ENCODE data around the gene THG1L.

Gene THG1L

DNA sequence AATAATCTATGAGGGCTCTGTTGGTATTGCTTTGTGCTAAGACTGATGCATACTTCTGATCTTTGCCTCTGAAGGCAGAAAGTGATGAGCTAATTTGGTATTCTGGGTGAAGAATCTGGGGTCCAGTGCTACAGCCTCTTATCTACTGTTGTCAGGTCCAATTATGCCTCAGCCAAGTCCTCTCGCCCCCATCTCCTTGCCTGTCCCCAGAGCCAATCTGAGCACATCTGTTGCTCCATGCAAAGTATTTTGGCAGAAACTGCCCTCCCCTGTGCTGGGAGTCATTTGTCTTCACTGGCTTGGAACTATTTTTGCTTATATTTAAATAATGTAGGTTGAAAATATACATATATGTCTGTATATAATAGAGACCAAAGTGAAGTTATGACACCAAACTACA lies 35.7 kb downstream of the THG1L start:
- H3K9ac ChIP-seq (ENCODE audit: low read depth, low read length, poor library complexity, severe bottlenecking): no peak overlapping the region
- H2AFZ ChIP-seq (ENCODE audit: low read length): no peak overlapping the region
- no peaks in the 10 kb centered on the region for H4K20me1 ChIP-seq (ENCODE audit: insufficient read depth, low read length, poor library complexity, severe bottlenecking)
- no peaks in the 10 kb centered on the region for H3K4me1 ChIP-seq (ENCODE audit: insufficient read depth, low read length, poor library complexity, severe bottlenecking)
- H3K36me3 ChIP-seq (ENCODE audit: insufficient read depth, low read length): no peaks in the 10 kb centered on the region
- H3K4me3 ChIP-seq (ENCODE audit: low read length, poor library complexity, severe bottlenecking): no peak overlapping the region
- no peak overlapping the region for H3K4me2 ChIP-seq (ENCODE audit: low read depth, low read length, poor library complexity, severe bottlenecking)
- H3K9me2 ChIP-seq (replicated peaks; ENCODE audit: low read depth, low read length): no peaks in the 10 kb centered on the region
- H3K27me3 ChIP-seq (ENCODE audit: insufficient read depth, low read length, poor library complexity, severe bottlenecking): no peaks in the 10 kb centered on the region
- TF ChIP-seq, protein P1, sequence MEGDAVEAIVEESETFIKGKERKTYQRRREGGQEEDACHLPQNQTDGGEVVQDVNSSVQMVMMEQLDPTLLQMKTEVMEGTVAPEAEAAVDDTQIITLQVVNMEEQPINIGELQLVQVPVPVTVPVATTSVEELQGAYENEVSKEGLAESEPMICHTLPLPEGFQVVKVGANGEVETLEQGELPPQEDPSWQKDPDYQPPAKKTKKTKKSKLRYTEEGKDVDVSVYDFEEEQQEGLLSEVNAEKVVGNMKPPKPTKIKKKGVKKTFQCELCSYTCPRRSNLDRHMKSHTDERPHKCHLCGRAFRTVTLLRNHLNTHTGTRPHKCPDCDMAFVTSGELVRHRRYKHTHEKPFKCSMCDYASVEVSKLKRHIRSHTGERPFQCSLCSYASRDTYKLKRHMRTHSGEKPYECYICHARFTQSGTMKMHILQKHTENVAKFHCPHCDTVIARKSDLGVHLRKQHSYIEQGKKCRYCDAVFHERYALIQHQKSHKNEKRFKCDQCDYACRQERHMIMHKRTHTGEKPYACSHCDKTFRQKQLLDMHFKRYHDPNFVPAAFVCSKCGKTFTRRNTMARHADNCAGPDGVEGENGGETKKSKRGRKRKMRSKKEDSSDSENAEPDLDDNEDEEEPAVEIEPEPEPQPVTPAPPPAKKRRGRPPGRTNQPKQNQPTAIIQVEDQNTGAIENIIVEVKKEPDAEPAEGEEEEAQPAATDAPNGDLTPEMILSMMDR (conservative IDR thresholded peaks at IDR 0.05; ENCODE audit: low read length): no peak
- TF ChIP-seq EZH2phosphoT487 (IDR thresholded peaks at IDR 0.05; ENCODE audit: borderline replicate concordance): no peak
- no peaks in the 10 kb centered on the region for H3K9me3 ChIP-seq (ENCODE audit: insufficient read depth, low read depth, low read length)
- H3F3A ChIP-seq (ENCODE audit: low read depth): no peaks in the 10 kb centered on the region
- H3K79me2 ChIP-seq (ENCODE audit: insufficient read depth, low read length): no peaks in the 10 kb centered on the region

DNA sequence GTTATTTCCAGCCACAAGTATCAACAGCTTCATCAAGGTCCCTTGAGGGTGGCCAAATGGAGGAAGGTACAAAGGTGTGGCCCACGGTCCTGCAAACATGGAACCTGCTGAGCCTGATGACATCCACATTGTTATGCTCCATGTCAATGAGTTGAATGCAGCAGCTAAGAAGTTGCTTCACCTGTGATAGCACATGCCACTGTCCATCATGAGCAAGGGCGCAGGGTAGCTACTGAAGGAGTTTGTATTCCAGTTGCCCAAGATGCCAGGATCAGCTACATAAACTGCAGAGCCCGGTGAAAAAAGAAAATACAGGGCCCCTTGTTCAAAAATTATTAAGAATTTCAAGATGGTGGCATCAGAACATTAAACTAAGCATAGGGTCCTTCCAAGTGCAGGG lies 36.5 kb downstream of the THG1L start:
- H3K4me3 ChIP-seq (ENCODE audit: low read length, poor library complexity, severe bottlenecking): no peak overlapping the region
- H3K4me1 ChIP-seq (ENCODE audit: insufficient read depth, low read length, poor library complexity, severe bottlenecking): no peaks in the 10 kb centered on the region
- no peaks in the 10 kb centered on the region for H3K79me2 ChIP-seq (ENCODE audit: insufficient read depth, low read length)
- no peaks in the 10 kb centered on the region for H3K9me3 ChIP-seq (ENCODE audit: insufficient read depth, low read depth, low read length)
- no peaks in the 10 kb centered on the region for H3K9me2 ChIP-seq (replicated peaks; ENCODE audit: low read depth, low read length)
- H3K4me2 ChIP-seq (ENCODE audit: low read depth, low read length, poor library complexity, severe bottlenecking): no peak overlapping the region
- TF ChIP-seq, protein P1 (conservative IDR thresholded peaks at IDR 0.05; ENCODE audit: low read length): no peak
- TF ChIP-seq EZH2phosphoT487 (IDR thresholded peaks at IDR 0.05; ENCODE audit: borderline replicate concordance): no peak
- H4K20me1 ChIP-seq (ENCODE audit: insufficient read depth, low read length, poor library complexity, severe bottlenecking): no peaks in the 10 kb centered on the region
- H3K36me3 ChIP-seq (ENCODE audit: insufficient read depth, low read length): no peaks in the 10 kb centered on the region
- no peak overlapping the region for H3K9ac ChIP-seq (ENCODE audit: low read depth, low read length, poor library complexity, severe bottlenecking)
- H2AFZ ChIP-seq (ENCODE audit: low read length): no peak overlapping the region
- no peaks in the 10 kb centered on the region for H3F3A ChIP-seq (ENCODE audit: low read depth)
- H3K27me3 ChIP-seq (ENCODE audit: insufficient read depth, low read length, poor library complexity, severe bottlenecking): no peaks in the 10 kb centered on the region

DNA sequence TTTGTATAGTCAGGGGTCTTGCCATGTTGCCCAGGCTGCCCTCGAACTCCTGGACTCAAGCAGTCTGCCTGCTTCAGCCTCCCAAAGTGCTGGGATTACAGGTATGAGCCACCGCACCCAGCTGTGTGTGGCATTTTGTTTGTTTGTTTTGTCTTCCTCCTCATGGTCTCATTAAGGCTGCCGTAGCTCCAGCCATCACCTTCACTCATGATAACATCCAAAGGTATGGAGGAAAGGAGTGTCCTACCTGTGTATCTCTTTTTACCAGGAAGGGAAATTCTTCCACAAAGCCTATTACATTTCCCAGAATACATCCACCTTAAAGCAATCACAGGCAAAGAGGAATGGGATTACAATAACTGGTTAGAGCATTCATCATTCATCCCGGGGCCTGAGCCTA lies 39.4 kb downstream of the THG1L start:
- no peak overlapping the region for H3K4me3 ChIP-seq (ENCODE audit: low read length, poor library complexity, severe bottlenecking)
- H3K27me3 ChIP-seq (ENCODE audit: insufficient read depth, low read length, poor library complexity, severe bottlenecking): no peaks in the 10 kb centered on the region
- H2AFZ ChIP-seq (ENCODE audit: low read length): no peak overlapping the region
- H4K20me1 ChIP-seq (ENCODE audit: insufficient read depth, low read length, poor library complexity, severe bottlenecking): no peaks in the 10 kb centered on the region
- no peaks in the 10 kb centered on the region for H3K36me3 ChIP-seq (ENCODE audit: insufficient read depth, low read length)
- no peaks in the 10 kb centered on the region for H3K4me1 ChIP-seq (ENCODE audit: insufficient read depth, low read length, poor library complexity, severe bottlenecking)
- no peak overlapping the region for H3K9ac ChIP-seq (ENCODE audit: low read depth, low read length, poor library complexity, severe bottlenecking)
- no peaks in the 10 kb centered on the region for H3F3A ChIP-seq (ENCODE audit: low read depth)
- H3K9me2 ChIP-seq (replicated peaks; ENCODE audit: low read depth, low read length): no peaks in the 10 kb centered on the region
- no peaks in the 10 kb centered on the region for H3K9me3 ChIP-seq (ENCODE audit: insufficient read depth, low read depth, low read length)
- no peaks in the 10 kb centered on the region for H3K79me2 ChIP-seq (ENCODE audit: insufficient read depth, low read length)
- TF ChIP-seq, protein P1 (conservative IDR thresholded peaks at IDR 0.05; ENCODE audit: low read length): no peak
- TF ChIP-seq EZH2phosphoT487 (IDR thresholded peaks at IDR 0.05; ENCODE audit: borderline replicate concordance): no peak
- H3K4me2 ChIP-seq (ENCODE audit: low read depth, low read length, poor library complexity, severe bottlenecking): no peak overlapping the region
